Mesothelial cell of epicardium (in vitro differentiated cells): ENCODE results near the gene ACACA. TPM values are rescaled to one million over a fixed set of nuclear protein-coding genes. Genes with fewer than 3 reads are reported as not detected.

Experiments
- DNase-seq, 2 experiments: peaks; one replicate each; pipeline ENCODE4 v3.0.0; 2021; ENCODE audit warnings: low spot score in 2 of 2; ENCODE audit not compliant: unreplicated experiment in 2 of 2
- H3K27ac Mint-ChIP-seq: 2 replicates; pipeline ENCODE4 v1.8.0; 2021; ENCODE audit warnings: mixed read lengths
- H3K27me3 Mint-ChIP-seq: 2 replicates; pipeline ENCODE4 v1.8.0; 2021; ENCODE audit warnings: low read depth, mixed read lengths
- H3K36me3 Mint-ChIP-seq: 2 replicates; pipeline ENCODE4 v1.8.0; 2021; ENCODE audit warnings: mixed read lengths
- H3K4me1 Mint-ChIP-seq: 2 replicates; pipeline ENCODE4 v1.8.0; 2021; ENCODE audit warnings: mixed read lengths
- H3K4me3 Mint-ChIP-seq: 2 replicates; pipeline ENCODE4 v1.8.0; 2021; ENCODE audit warnings: mild to moderate bottlenecking, moderate library complexity, mixed read lengths
- H3K9me3 Mint-ChIP-seq: 2 replicates; pipeline ENCODE4 v1.8.0; 2021; ENCODE audit warnings: mixed read lengths
- CTCF ChIP-seq: fragments of 200-600 bp; sonication (generic); IDR thresholded peaks from one replicate; pipeline ENCODE4 v1.5.0; 2021; ENCODE audit warnings: antibody characterized with exemption; ENCODE audit not compliant: unreplicated experiment
- total RNA-seq: library from RNA; stranded (reverse); gene quantifications from 3 replicates; pipeline ENCODE4 v1.2.1, GENCODE V29; 2021

ACACA gene
- total RNA-seq, 1 donor from 2014 or later, result 127 TPM

GRCh38 chr17:37180376-37180775, 226.3 kb downstream of the ACACA start:
- H3K36me3 Mint-ChIP-seq, result peaks cover 17% of the 10 kb centered on the region
- no peak for TF ChIP-seq CTCF
- no peaks in the 10 kb centered on the region for H3K27me3 Mint-ChIP-seq
- peaks cover 4% of the 10 kb centered on the region for H3K4me1 Mint-ChIP-seq
- no peak overlapping the region for H3K27ac Mint-ChIP-seq
- H3K4me3 Mint-ChIP-seq, result no peak overlapping the region
- no peak for DNase-seq
- no peaks in the 10 kb centered on the region for H3K9me3 Mint-ChIP-seq

GRCh38 chr17:37179893-37180292, 226.7 kb downstream of the ACACA start:
- no peak for DNase-seq
- H3K4me1 Mint-ChIP-seq, result peaks cover 4% of the 10 kb centered on the region
- no peak overlapping the region for H3K27ac Mint-ChIP-seq
- H3K4me3 Mint-ChIP-seq, result no peak overlapping the region
- peaks cover 17% of the 10 kb centered on the region for H3K36me3 Mint-ChIP-seq
- no peaks in the 10 kb centered on the region for H3K9me3 Mint-ChIP-seq
- TF ChIP-seq CTCF, result no peak
- no peaks in the 10 kb centered on the region for H3K27me3 Mint-ChIP-seq

- DNase-seq, result no peak
- TF ChIP-seq CTCF, result no peak
- Mint-ChIP-seq H3K36me3 (peaks cover 14% of the 10 kb centered on the region), H3K9me3 (no peaks in the 10 kb centered on the region), H3K27me3 (no peaks in the 10 kb centered on the region), H3K4me1 (peaks cover 2% of the 10 kb centered on the region), H3K27ac (no peak overlapping the region), H3K4me3 (no peak overlapping the region)
These were observed 229.3 kb downstream of the ACACA start for GRCh38 chr17:37177254-37177870.

GRCh38 chr17:37176723-37177122, 229.9 kb downstream of the ACACA start:
- no peak overlapping the region for H3K4me3 Mint-ChIP-seq
- TF ChIP-seq CTCF, result no peak
- no peak for DNase-seq
- peaks cover 14% of the 10 kb centered on the region for H3K36me3 Mint-ChIP-seq
- H3K9me3 Mint-ChIP-seq, result no peaks in the 10 kb centered on the region
- H3K27ac Mint-ChIP-seq, result no peak overlapping the region
- peaks cover 3% of the 10 kb centered on the region for H3K4me1 Mint-ChIP-seq
- H3K27me3 Mint-ChIP-seq, result no peaks in the 10 kb centered on the region

- Mint-ChIP-seq H3K4me3 (no peak overlapping the region), H3K27ac (no peak overlapping the region), H3K4me1 (peaks cover 3% of the 10 kb centered on the region), H3K36me3 (peaks cover 10% of the 10 kb centered on the region), H3K27me3 (no peaks in the 10 kb centered on the region), H3K9me3 (no peaks in the 10 kb centered on the region)
- no peak for TF ChIP-seq CTCF
- DNase-seq, result no peak
These were observed 232.4 kb downstream of the ACACA start for GRCh38 chr17:37174205-37174604.
